Melanocyte of skin (primary cell): ENCODE data around the gene AMHR2. TPM values are rescaled to one million over a fixed set of nuclear protein-coding genes. Genes with fewer than 3 reads are reported as not detected.

Experiments used
- total RNA-seq, 2 donors: library from RNA; depleted of rRNA; stranded (reverse); fragments of >200 nt; gene quantifications; 2 replicates each; pipeline ENCODE4 v1.2.3, GENCODE V29; 2012

The AMHR2 gene
- not detected for total RNA-seq

DNA sequence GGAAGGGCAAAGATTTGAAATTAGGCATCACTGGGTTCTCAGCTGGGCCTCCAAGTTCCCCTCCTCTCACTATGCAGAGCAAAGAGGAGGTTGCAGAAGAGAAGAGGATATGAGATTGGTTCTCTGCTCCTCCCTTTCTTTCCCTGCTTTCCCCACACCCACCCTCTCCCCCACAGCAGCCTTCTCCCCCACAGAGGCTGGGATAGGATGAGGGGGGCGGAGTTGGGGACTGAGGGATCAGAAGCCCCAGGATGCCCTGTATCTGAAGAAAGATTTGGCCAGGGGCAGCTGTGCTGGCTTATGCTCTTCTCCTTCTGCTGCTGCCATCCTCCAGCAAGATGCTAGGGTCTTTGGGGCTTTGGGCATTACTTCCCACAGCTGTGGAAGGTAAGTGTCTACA, at the start of gene AMHR2:
Gene AMHR2, plus strand, starts transcription at position 259 of the 400 bp plus-strand sequence. Its CDS starts 80 bp downstream, at position 339.

DNA sequence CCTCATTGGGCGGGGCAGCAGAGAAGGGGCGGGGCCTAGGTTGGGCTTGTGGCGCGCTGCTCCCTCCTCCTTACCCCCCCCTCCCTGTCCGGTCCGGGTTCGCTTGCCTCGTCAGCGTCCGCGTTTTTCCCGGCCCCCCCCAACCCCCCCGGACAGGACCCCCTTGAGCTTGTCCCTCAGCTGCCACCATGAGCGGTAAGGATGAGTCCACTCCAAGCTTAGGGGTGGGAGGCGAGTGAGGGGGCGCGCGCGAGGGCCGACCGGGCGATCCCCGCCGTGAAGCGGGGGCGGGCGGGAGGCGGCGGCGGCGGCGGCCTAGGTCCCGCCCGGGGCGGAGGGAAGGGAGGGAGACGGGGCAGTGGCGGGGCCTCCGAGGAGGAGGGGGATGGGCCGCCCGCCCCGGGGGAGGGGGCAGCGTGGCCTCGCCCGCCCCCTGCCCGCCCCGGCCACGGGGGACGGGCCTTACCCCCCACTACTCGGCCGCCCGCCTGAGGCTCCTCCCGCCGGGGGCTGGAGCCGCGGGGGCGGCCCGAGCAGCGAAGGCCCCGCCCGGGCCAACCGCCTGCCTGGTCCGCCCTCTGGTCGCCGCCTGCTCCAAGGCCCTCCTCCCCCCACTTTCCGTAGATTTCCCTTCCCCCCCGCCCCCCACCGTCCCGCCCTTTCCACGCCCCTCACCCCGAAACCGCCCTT, 43.4 kb upstream of the AMHR2 start, which contains the start of gene SP1:
Gene SP1, plus strand, starts transcription at position 73 of the 690 bp plus-strand sequence. Its CDS starts 116 bp downstream, at position 189.

DNA sequence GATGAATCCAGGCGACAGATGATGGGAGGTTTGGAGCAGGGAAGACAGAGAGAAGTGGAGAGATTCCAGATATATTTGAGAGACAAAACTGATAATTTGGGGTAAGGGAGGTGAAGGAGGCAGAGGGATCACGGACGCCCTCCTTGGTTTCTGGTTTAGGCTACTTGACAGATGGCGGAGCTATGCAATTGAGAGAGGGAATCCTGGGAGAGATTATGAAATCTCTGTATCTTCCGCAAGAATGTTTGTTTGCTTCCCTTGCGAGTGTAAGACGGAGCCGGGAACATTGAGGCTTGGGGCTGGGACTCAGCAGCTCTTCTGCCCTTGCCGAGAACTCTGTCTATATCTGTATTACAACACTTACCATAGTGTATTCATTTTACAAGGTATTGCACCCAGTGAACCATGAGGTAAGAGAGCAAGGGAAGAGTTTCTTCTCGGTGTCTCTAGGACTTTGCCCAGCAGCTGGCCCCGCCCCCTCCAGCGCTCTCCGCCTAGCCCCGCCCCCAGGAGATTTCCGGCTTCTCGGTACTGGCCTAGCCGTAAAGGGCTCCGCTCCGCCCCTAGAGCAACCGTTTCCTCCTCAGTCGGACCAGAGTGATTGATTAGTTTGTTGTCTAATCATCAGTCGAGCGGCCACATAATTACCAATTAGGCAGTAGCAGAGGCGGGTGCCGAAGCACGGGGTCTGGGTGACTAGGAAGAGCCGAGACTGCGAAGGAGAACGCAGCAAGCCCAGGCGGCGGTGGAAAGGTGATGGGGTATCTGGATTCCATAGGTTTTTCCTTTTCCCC, 17.6 kb downstream of the AMHR2 start, which contains the start of gene PRR13:
Gene PRR13, plus strand, starts transcription at position 695 of the 794 bp plus-strand sequence. CDS start 981 bp downstream, outside the sequence.

DNA sequence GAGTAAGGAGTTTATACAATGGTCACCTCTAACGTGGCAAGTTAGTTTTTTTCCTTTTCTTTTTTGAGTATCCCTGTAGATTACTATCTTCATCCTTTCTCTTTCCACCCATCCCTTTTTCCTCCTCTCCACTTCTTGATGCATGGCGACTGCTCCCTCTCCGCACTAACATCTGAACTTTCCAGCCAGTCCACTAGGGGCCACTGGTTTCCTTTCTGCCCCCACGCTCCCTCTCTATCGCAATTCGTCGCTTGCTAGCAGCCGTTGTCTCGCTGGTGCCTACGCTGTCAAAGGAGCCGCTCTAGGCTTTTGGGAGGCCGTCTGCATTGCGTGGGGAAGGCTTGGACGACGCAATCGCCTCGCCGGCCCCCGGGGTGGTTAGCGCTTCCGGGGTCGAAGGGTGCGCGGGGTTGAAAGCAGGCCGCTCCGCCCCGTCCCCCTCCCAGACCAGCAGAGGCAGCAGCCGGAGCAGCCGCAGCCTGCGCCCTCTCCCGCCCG, 28.1 kb downstream of the AMHR2 start, which contains the start of gene PCBP2:
Gene PCBP2, plus strand, starts transcription at position 442 of the 498 bp plus-strand sequence. CDS start 2,699 bp downstream, outside the sequence.

Other genes starting within 250 kb of the AMHR2 start
- gene ZNF740, start 243.1 kb upstream of the AMHR2 start, total RNA-seq = 10 to 100 TPM in 1 of 2 donors, 1 to 10 TPM in 1; 10.0 to 11.7 TPM
- 10 to 100 TPM in 1 of 2 donors, 1 to 10 TPM in 1; 9.6 to 14.0 TPM for gene CSAD, start 242.9 kb upstream of the AMHR2 start, total RNA-seq
- 1 to 10 TPM; 2.7 to 4.1 TPM for gene ITGB7, start 216.6 kb upstream of the AMHR2 start, total RNA-seq
- gene RARG, start 191.6 kb upstream of the AMHR2 start, total RNA-seq = 10 to 100 TPM; 18.9 to 34.6 TPM
- 10 to 100 TPM; 10.3 to 21.6 TPM for gene ESPL1, start 155.6 kb upstream of the AMHR2 start, total RNA-seq
- 100 to 1,000 TPM; 174 to 245 TPM for gene PFDN5, start 128.3 kb upstream of the AMHR2 start, total RNA-seq
- gene MYG1, start 124.2 kb upstream of the AMHR2 start, total RNA-seq = 10 to 100 TPM; 36.5 to 48.6 TPM
- 10 to 100 TPM; 48.9 to 57.6 TPM for gene AAAS, start 102.2 kb upstream of the AMHR2 start, total RNA-seq
- gene SP7, start 87.5 kb upstream of the AMHR2 start, total RNA-seq = not detected
- 10 to 100 TPM; 46.1 to 47.3 TPM for gene SP1, start 43.7 kb upstream of the AMHR2 start, total RNA-seq
- gene PRR13, start 17.9 kb downstream of the AMHR2 start, total RNA-seq = 10 to 100 TPM; 65.7 to 88.9 TPM
- 100 to 1,000 TPM; 144 to 235 TPM for gene PCBP2, start 28.2 kb downstream of the AMHR2 start, total RNA-seq
- 10 to 100 TPM; 42.0 to 45.0 TPM for gene MAP3K12, start 75.6 kb downstream of the AMHR2 start, total RNA-seq
- 10 to 100 TPM; 56.8 to 79.3 TPM for gene TARBP2, start 77.4 kb downstream of the AMHR2 start, total RNA-seq
- gene NPFF, start 83.6 kb downstream of the AMHR2 start, total RNA-seq = not detected
- gene ATF7, start 202.5 kb downstream of the AMHR2 start, total RNA-seq = 10 to 100 TPM in 1 of 2 donors, 1 to 10 TPM in 1; 9.3 to 11.7 TPM